NCI-H1436 treated with DMSO at 0.1 percent for 48 hours (cell line): ENCODE measurements around the gene CYP4F12.

ENCODE experiments used
- DNase-seq: peaks from one replicate; lab custom pipeline; 2025; lab: John Stamatoyannopoulos, UW

Gene CYP4F12

GRCh38 chr19:15715642-15716041 lies 42.8 kb downstream of the CYP4F12 start:
- DNase-seq = no peak

- no peak for DNase-seq
These were observed 44.9 kb downstream of the CYP4F12 start for GRCh38 chr19:15717809-15718208.

GRCh38 chr19:15721268-15721667 lies 48.4 kb downstream of the CYP4F12 start:
- no peak for DNase-seq

- no peak for DNase-seq
These were observed 50.1 kb downstream of the CYP4F12 start for GRCh38 chr19:15722956-15723355.

GRCh38 chr19:15727724-15728123 lies 54.8 kb downstream of the CYP4F12 start, which contains the start of gene OR10H2:
TSS of gene OR10H2 (plus strand) at chr19:15728024. CDS start at chr19:15728044, 20 bp downstream.
- DNase-seq = no peak

- no peak for DNase-seq
These were observed 57.7 kb downstream of the CYP4F12 start for GRCh38 chr19:15730538-15730937.

- no peak for DNase-seq
These were observed 59.5 kb downstream of the CYP4F12 start for GRCh38 chr19:15732388-15732787.

GRCh38 chr19:15733895-15734294 lies 61.0 kb downstream of the CYP4F12 start:
- DNase-seq = no peak

- DNase-seq = no peak
These were observed 64.8 kb downstream of the CYP4F12 start, which contains the start of gene OR10H3 for GRCh38 chr19:15737722-15738121. TSS of gene OR10H3 (plus strand) at chr19:15737985. CDS start at chr19:15741393, 3,408 bp downstream.

- DNase-seq = no peak
These were observed 67.9 kb downstream of the CYP4F12 start for GRCh38 chr19:15740785-15741184.
